ENCODE measurements around the gene CUEDC1.

The CUEDC1 gene

GRCh38 chr17:57903961-57904360, 51.3 kb downstream of the CUEDC1 start:
- H3K4me1 ChIP-seq: peaks cover 4% of the 10 kb centered on the region; the same call in 1 of the 2 replicates
- no peaks in the 10 kb centered on the region for H3K27me3 ChIP-seq (ENCODE audit: low read depth)
- H3K4me3 ChIP-seq: no peak overlapping the region
- H3K36me3 ChIP-seq (replicated peaks): no peaks in the 10 kb centered on the region
- no peaks in the 10 kb centered on the region for H3K9me3 ChIP-seq
- in situ Hi-C loops (cut with MboI; ENCODE audit: low sequenced_read_pairs): no loop called here
- DNase-seq (ENCODE audit: low spot score in 2 of 2): no peak

DNA sequence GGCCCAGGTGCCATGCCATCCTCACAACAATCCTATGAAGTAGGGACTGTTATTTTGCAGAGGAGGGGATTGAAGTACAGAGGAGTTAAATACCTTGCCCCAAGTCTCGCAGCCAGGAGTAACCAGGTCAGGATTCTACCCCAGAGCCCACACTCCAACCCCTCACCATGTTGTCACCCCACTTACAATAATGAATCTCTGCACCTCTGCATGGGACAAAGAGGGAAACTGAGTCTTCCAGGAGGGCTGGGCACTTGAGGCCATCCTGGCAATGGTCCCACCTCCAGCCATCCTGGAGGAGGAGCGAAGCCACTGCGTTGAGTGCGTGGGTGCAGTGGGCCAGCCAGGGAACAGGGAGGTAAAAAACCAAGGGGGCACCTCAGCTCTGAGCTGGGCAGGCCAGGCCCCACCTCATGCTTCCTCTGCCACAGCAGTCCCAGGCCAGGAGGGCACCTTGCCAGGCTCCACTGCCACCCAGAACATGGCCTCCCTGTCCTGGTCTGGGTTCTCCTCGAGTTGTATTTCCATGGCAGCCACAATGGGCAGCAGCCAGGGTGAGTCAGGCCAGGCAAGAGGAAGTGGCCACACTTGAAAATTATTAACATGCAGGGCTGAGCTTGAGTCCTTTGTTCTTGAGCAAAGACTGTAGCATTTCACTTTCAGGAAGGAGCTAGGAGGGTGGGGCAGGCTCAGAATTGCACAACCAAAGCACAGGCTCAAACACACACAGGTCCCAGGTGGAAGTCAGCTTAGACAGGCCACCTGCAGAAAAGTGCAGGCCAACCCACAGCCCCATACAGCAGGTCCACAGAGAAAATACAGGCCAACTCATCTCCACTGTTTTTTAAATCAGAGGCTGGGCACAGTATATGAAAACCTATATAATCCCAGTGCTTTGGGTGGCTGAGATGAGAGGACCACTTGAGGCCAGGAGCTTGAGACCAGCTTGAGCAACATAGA, 52.1 kb downstream of the CUEDC1 start:
- in situ Hi-C loops (cut with MboI; ENCODE audit: low sequenced_read_pairs): no loop called here
- no peaks in the 10 kb centered on the region for H3K36me3 ChIP-seq (replicated peaks)
- DNase-seq (ENCODE audit: low spot score in 2 of 2): peak in 1 of 2 experiments; percentile 32
- peaks cover 4% of the 10 kb centered on the region; the same call in 1 of the 2 replicates for H3K4me1 ChIP-seq
- H3K27me3 ChIP-seq (ENCODE audit: low read depth): no peaks in the 10 kb centered on the region
- H3K4me3 ChIP-seq: no peak overlapping the region
- H3K9me3 ChIP-seq: no peaks in the 10 kb centered on the region

DNA sequence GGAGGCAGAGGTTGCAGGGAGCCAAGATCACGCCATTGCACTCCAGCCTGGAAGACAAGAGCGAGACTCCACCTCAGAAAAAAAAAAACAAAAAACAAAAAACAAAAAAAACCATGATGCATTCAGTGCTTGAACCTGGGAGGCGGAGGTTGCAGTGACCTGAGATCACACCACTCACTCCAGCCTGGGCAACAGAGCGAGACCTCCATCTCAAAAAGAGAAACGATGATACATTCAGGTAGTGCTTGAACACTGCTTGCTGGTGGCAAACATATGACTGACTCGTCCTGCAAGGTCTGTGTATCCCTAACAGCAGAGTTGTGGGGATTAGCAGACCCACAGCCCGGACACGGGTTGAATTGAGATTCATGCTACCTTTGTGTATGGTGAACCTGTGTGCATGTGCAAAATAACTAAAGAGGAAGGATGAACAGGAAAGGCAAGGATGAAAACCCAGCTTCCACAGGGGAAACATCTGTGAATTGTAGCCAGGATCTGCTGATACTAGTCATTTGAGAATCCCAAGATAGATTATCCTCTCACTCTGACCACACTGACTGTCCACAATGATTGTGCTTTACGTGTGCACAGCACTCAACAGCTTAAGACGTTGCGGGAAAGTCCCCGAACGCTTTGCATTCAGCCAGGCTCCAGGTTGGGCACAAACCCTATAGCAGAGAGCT, 53.0 kb downstream of the CUEDC1 start:
- DNase-seq (ENCODE audit: low spot score in 2 of 2): no peak
- in situ Hi-C loops (cut with MboI; ENCODE audit: low sequenced_read_pairs): no loop called here
- no peaks in the 10 kb centered on the region for H3K9me3 ChIP-seq
- no peaks in the 10 kb centered on the region for H3K36me3 ChIP-seq (replicated peaks)
- H3K4me3 ChIP-seq: no peak overlapping the region
- peaks cover 4% of the 10 kb centered on the region; the same call in 1 of the 2 replicates for H3K4me1 ChIP-seq
- H3K27me3 ChIP-seq (ENCODE audit: low read depth): no peaks in the 10 kb centered on the region

- in situ Hi-C loops (cut with MboI; ENCODE audit: low sequenced_read_pairs): no loop called here
- no peaks in the 10 kb centered on the region for H3K36me3 ChIP-seq (replicated peaks)
- no peaks in the 10 kb centered on the region for H3K27me3 ChIP-seq (ENCODE audit: low read depth)
- H3K4me3 ChIP-seq: no peak overlapping the region
- peaks cover 4% of the 10 kb centered on the region; the same call in 1 of the 2 replicates for H3K4me1 ChIP-seq
- no peaks in the 10 kb centered on the region for H3K9me3 ChIP-seq
- no peak for DNase-seq (ENCODE audit: low spot score in 2 of 2)
Measured at GRCh38 chr17:57900991-57901743, 54.0 kb downstream of the CUEDC1 start.

DNA sequence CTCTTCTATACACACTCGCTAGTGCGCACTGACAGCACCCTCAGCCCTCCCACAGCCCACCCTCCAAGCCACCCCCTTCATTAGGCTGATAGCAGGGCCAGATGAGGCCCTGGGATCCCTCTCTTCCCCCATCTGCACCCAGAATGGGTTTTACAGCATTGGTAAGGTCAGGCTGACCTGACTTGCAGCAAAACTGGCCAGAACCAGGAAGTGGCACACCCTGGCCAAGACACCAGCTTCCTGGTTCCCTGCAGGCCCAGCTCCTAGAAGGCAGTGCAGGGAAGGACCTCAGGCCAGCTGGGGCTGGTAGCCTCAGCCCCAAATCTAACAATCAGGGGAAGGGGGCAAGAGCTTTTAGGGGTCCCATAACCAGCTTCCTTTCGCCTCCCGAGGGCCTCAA, 55.4 kb downstream of the CUEDC1 start:
- in situ Hi-C loops (cut with MboI; ENCODE audit: low sequenced_read_pairs): loop anchor here (10.0 kb wide), 1 partner anchor 95 kb away; no protein-coding TSS in a partner anchor

GRCh38 chr17:57899391-57899790, 55.8 kb downstream of the CUEDC1 start:
- peaks cover 4% of the 10 kb centered on the region; the same call in 1 of the 2 replicates for H3K4me1 ChIP-seq
- in situ Hi-C loops (cut with MboI; ENCODE audit: low sequenced_read_pairs): loop anchor here (10.0 kb wide), 1 partner anchor 95 kb away; no protein-coding TSS in a partner anchor
- no peaks in the 10 kb centered on the region for H3K36me3 ChIP-seq (replicated peaks)
- no peaks in the 10 kb centered on the region for H3K9me3 ChIP-seq
- no peak for DNase-seq (ENCODE audit: low spot score in 2 of 2)
- no peak overlapping the region for H3K4me3 ChIP-seq
- no peaks in the 10 kb centered on the region for H3K27me3 ChIP-seq (ENCODE audit: low read depth)

More for the DNA sequence above, 55.4 kb downstream of the CUEDC1 start:
- Histone ChIP-seq H3K36me3 (replicated peaks) (no peaks in the 10 kb centered on the region), H3K4me1 (peaks cover 4% of the 10 kb centered on the region; the same call in 1 of the 2 replicates), H3K4me3 (no peak overlapping the region), H3K9me3 (no peaks in the 10 kb centered on the region), H3K27me3 (ENCODE audit: low read depth) (no peaks in the 10 kb centered on the region)
- no peak for DNase-seq (ENCODE audit: low spot score in 2 of 2)

GRCh38 chr17:57898487-57899311, 56.5 kb downstream of the CUEDC1 start:
- H3K27me3 ChIP-seq (ENCODE audit: low read depth): no peaks in the 10 kb centered on the region
- in situ Hi-C loops (cut with MboI; ENCODE audit: low sequenced_read_pairs): loop anchor here (10.0 kb wide), 1 partner anchor 96 kb away; no protein-coding TSS in a partner anchor
- H3K4me3 ChIP-seq: no peak overlapping the region
- DNase-seq (ENCODE audit: low spot score in 2 of 2): peak in 1 of 2 experiments; percentile 28
- no peaks in the 10 kb centered on the region for H3K36me3 ChIP-seq (replicated peaks)
- H3K4me1 ChIP-seq: peaks cover 4% of the 10 kb centered on the region; the same call in 1 of the 2 replicates
- no peaks in the 10 kb centered on the region for H3K9me3 ChIP-seq

- Histone ChIP-seq H3K27me3 (ENCODE audit: low read depth) (no peaks in the 10 kb centered on the region), H3K36me3 (replicated peaks) (no peaks in the 10 kb centered on the region), H3K4me1 (peaks cover 12% of the 10 kb centered on the region), H3K4me3 (no peak overlapping the region), H3K9me3 (no peaks in the 10 kb centered on the region)
- in situ Hi-C loops (cut with MboI; ENCODE audit: low sequenced_read_pairs): loop anchor here (10.0 kb wide), 1 partner anchor 99 kb away; no protein-coding TSS in a partner anchor
- DNase-seq (ENCODE audit: low spot score in 2 of 2): no peak
Measured at GRCh38 chr17:57895382-57896060, 59.7 kb downstream of the CUEDC1 start.

GRCh38 chr17:57894848-57895247, 60.4 kb downstream of the CUEDC1 start:
- in situ Hi-C loops (cut with MboI; ENCODE audit: low sequenced_read_pairs): loop anchor here (10.0 kb wide), 1 partner anchor 100 kb away; no protein-coding TSS in a partner anchor
- no peak for DNase-seq (ENCODE audit: low spot score in 2 of 2)
- Histone ChIP-seq H3K4me3 (no peak overlapping the region), H3K36me3 (replicated peaks) (no peaks in the 10 kb centered on the region), H3K4me1 (peaks cover 12% of the 10 kb centered on the region), H3K27me3 (ENCODE audit: low read depth) (no peaks in the 10 kb centered on the region), H3K9me3 (no peaks in the 10 kb centered on the region)

DNA sequence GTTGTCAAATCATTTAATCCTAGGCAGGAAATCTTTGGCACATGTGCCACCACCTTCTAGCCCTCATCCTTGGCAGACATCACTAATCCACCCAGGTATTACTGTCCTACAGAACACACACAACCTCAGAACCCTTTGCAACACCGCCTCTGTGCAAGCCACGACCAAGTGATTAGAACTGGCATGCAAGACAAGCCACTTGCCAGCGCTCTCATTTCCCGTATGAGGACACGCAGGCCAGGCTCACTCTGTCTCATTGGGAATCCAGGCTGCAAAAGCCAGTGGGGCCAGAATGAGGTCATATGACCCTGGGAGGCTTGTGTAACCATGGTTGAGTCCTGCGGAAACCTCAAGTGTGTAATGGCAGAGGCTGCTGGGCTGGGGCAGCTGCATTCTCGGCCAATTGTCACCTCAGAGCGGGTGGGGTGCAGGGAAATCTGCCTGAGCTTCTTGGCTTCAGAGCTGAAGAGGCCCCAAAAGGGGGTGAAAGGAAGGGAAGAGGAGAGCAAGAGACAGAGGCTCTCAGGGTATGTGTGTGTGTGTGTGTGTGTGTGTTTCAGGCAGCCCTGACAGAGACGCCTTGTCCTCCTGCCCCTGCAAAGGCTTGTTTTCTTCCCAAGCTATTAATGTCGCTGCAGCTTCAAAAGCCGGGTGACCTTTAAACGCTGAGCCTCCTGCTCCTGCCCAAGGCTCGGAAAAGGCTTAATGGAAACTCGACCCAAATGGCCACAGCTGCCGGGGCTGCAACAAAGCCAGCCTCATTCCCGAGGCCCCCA, 62.2 kb downstream of the CUEDC1 start:
- in situ Hi-C loops (cut with MboI; ENCODE audit: low sequenced_read_pairs): loop anchor here (10.0 kb wide), 1 partner anchor 102 kb away; no protein-coding TSS in a partner anchor

DNA sequence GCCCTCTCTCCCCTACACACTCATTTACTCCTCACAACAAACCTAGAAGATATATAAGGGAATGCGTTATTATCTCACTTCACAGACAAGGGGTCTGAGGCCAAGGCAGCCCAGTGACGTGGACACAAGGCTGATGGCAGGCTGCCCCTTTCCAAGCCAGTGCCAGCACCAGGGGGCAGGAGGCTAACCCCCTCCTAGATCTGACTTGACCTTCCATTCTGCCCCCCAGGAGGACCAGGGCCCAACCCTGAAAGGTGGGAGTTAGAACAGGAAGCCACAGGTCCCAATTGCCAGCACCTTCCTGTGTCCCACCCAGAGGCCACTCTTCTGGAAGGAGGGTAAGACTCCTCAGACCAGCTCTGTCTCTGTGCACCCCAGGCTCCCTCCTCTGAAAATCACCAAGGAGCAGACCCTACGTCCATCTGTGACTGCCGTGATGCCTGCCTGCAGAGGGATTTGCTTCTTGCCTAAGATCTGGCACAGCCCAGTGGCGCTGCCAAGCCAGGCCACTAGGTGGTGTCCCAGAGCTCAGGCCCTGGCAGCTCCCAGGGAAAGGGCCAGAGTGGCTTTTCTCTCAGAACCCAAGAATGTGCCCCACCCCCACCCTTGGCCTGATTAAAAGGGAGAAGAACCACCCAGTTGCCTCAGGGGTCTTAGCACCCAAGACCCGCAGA, 62.9 kb downstream of the CUEDC1 start:
- H3K36me3 ChIP-seq (replicated peaks): no peaks in the 10 kb centered on the region
- H3K4me1 ChIP-seq: peaks cover 12% of the 10 kb centered on the region
- H3K27me3 ChIP-seq (ENCODE audit: low read depth): no peaks in the 10 kb centered on the region
- H3K9me3 ChIP-seq: no peaks in the 10 kb centered on the region
- no peak overlapping the region for H3K4me3 ChIP-seq
- DNase-seq (ENCODE audit: low spot score in 2 of 2): peak; percentile 49 to 90
- in situ Hi-C loops (cut with MboI; ENCODE audit: low sequenced_read_pairs): loop anchor here (10.0 kb wide), 1 partner anchor 103 kb away; no protein-coding TSS in a partner anchor

More for the DNA sequence above, 62.2 kb downstream of the CUEDC1 start:
- Histone ChIP-seq H3K36me3 (replicated peaks) (no peaks in the 10 kb centered on the region), H3K4me1 (peaks cover 12% of the 10 kb centered on the region), H3K9me3 (no peaks in the 10 kb centered on the region), H3K4me3 (no peak overlapping the region), H3K27me3 (ENCODE audit: low read depth) (no peaks in the 10 kb centered on the region)
- peak in 1 of 2 experiments; percentile 28 for DNase-seq (ENCODE audit: low spot score in 2 of 2)
